Retina (tissue), 1 donor: Measurements from ENCODE around the gene C14orf180.

Experiments
- DNase-seq: peaks from one replicate; pipeline ENCODE4 v3.0.0-alpha.2; 2016

C14orf180 gene

DNA sequence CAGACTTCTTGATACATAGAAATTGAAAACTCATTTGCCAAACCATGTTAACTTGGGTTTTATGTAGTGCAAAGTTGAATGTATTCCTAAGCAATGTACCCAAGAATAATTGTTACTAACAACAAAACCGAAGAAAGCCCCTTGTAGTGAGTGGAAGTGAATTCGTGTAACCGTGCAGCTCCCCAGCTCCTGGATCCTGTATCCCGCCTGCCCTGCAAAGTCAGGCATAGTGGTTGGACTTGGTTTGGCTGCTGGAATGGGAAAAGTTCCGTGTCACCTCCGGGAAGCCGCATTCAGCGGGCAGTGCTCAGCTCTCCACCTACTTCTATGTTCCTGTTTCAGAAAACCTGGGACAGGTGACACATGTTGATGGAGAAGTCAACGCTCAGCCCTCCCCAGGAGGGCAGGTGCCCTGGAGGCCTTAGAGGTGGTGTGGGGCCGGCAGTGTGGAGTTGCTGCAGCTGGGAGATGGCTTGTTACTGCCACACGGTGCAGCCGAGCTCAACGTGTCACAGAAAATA is 29.2 kb upstream of the C14orf180 start:
- no peak for DNase-seq

DNA sequence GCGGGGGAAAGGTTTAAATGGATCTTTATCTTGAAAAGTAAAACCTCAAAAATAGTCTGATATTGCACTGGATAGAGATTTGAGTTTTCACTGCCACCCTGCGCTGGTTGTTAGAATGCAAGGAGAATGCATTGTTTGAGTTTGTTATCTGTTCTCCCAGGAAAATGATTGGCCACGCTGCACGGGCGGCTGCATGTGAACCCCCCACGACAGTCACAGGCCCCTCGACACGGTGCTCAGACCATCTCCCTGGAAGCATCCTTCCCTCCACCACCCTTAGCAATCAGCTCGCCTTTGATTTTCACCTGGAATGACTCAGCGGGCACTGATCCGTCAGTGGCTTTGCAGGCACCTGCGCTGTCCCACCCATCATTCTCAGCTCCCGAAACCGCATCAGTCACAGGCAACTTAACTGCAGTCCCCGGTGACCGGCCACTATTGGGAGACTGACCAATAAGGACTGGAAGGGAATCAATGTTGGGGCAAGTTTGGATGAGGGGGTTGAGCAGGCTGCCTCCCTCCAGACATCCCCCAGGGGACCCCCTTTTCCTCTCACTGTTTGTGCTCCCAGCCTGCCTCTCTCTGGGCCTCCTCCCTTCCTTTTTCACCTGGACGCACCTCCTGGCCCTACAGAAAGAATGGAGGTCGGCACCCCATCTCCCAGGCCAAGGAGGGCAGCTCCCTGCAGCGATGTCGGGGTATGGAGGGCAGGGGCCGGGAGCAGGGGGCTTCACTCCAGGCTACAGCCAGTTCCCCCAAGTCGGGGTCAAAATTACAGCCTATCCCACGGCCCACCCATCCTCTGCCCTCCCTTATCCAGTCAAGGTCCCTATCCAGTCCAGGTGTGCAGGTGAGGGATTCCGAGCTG is 28.5 kb upstream of the C14orf180 start:
- no peak for DNase-seq

DNA sequence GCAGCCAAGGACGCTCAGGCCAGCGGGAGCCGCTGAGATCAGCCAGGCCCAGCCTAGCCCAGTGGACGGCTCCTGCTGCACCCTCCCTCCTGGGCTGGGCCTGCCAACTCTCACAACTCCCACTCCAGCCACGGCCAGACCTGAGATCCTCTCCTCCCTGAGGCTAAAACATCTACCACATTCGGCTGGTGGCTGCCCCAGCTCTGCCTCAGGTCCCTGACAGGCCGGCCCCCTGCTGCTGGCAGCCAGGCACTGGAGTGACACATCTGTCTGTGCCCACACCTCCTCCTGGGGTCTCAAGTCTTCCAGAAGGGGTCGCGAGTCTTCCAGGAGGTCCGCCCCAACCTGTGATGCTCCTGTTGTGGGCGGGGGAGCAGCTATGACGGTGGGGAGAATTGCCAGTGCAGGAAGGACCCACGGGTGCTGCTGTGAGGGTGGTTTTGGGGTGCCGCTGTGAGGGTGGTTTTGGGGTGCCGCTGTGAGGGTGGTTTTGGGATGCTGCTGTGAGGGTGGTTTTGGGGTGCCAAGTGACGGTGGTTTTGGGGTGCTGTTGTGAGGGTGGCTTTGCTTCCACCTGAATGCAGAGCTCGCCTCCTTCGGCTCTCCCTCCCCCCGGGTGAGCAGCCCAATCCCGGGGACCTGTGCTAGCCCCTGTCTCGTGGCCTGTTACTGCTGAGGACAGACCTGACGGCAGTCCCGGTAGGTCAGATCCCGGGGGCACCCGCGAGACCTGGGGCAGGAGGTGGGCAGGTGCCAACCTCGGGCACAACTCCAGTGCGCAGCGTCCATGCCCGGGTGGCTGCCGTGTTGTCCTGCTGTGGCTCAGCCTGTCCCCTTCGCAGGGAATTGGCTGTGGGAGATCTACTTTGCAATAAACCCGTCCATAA is 27.5 kb upstream of the C14orf180 start:
- DNase-seq: peak; percentile 5

DNA sequence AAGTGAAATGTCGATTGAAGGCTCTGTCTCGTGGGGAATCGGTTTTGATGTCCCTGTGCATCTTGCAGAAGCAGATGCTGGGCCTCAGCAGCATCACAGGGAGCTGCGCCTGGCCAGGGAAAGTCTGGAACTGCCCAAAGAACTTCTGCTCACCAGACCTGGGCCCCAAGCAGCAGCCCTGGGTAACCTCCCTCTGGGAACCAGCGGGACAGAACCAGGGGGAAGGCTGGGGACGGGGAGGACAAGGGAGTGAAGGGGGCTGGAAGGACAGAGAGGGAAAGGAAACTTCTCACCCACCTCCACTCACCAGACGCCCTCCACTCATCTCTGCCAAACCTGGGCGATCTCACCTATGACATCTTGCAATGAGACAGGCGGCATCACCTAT is 26.8 kb upstream of the C14orf180 start:
- DNase-seq: no peak

DNA sequence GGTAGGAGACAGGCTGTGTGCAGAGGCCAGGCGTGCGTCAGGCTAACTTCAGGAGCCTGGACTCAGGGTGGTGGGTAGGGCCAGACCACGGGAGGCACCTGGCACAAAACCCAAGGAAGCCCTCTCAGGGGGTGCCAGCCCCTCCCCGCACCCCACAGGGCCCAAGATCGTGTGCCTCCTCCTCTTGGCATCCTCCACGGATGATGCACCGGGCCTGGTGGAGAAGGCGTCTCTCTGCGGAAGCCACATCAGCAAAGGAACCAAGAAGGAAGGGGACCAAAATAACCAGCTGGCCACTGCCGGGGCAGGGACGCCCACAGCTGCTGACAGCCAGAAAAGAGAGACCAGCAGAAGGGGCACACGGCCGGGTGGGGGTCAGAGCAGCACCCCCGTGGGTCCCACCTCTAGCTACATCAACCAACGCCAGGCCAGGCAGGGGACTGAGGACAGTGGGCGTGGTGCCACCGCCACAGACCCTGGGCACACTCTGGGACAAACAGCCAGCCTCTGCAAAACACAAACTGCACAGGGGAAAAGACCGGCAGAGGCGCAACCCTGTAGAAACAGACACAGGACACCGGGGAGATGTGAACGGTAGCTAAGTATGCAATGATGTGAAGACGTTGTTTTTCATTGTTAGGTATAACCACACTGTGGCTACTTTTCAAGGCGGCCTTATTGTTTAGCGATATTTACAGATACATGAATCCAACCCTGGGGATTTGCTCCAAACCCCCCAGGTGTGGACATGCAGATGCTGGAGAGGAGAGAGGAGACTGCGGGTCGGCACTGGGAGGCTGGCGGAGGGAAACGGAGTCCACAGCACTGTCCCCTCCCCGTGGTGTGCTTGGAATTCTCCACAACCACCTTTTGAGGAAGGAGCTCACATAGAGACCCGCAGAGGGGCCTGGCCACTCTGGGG is 26.1 kb upstream of the C14orf180 start:
- peak; percentile 13 for DNase-seq

DNA sequence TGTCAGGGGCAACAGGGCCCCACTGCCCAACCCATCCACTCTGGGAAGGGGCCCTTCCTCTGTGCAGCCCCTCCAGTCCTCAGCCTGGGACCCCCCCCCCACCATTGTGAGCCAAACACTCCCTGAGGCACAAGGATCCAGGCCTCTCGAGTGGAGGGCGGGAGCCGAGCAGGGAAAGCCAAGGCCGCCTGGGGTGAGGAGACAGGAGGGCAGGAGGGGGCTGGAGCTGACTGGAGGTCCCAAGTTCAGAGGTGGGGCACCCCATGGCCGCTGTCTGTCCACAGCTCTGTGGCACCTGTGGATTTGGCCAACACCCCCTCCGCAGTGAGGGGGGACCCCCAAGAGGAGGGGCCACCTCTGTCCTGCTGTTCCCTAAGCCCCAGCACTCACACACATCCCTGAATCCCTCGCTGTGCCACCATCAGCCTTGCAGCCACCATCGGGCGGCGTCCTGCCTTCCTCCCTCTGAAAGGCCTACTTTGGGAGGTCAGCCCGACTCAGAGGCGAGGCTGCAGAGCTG is 25.4 kb upstream of the C14orf180 start:
- peak; percentile 36 for DNase-seq

DNA sequence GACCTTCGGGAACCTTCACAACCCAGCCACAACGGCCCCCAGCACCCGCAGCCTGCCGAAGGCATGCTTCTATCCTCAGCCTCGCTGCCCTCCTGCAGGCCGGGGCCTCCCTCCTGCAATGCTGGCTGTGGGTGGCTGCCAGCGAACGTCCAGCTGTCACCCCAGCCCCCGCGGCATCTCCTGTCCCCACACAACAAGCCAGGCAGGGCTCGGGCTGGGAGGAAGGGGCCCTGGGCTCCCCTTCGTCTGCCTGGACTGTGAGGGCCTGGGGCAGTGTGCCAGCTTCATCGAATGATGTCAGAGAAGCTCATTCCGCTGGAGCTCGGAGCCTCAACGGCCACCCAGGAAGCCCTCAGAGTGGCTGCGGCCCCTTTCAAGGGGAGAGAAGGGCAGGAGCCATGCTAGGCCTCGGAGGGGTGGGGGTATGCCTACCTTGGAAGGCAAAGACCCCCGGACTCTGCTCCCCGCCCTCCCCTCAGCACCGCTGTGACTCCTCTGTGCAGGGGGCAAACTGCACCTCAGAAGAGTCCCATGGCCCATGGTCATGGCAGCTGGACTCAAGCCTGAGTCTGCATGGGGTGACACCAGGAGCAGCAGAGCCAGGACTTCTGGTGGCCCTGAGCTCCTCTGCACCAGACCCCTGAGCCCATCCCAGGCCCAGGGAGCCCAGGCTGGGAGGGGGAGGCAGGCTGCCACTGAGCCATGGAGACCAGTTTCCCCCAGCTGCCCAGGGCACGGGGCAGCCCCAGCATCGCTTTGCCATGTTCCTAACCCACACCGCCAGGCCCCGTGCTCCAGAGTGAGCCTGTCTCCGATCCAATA is 24.7 kb upstream of the C14orf180 start:
- DNase-seq: peak; percentile 67

DNA sequence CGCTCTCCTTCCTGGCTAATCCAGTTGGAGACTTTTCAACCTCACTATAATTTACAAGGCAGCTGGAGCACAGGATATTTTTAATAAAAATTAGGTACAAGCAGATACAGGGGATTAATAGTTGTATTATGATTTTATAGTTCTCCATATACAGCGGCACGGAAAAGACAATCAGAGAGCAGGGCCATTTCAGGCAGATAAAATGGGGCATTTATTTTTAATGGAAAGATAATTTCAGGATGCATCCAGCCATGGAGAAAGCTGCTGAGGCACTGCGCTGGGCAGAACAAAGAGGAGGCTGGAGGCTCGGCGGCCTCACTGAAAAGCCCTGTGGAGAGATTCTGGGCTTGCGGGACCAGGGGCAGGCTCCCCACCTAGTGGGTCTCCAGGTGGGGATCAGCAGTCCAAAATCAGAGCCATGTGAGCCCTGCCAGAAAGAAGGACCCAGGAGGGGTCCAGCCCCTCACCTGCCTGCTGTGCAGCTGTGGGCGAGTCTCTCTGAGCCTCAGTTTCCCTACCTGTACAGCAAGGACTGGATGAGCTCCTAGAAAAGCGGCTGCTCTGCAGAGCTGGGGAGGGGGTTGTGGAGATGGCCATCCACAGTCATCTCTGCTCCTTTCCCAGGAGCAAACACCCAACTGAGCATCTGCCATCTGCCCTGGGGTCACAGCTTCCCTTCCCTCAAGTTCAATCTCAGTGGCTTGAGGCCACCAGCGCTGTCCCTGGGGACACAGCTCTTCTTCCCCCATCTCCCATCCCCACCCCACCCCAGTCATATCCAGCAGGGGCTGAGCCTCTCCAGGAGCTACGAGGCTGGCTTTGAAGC is 23.9 kb upstream of the C14orf180 start:
- peak; percentile 58 for DNase-seq

DNA sequence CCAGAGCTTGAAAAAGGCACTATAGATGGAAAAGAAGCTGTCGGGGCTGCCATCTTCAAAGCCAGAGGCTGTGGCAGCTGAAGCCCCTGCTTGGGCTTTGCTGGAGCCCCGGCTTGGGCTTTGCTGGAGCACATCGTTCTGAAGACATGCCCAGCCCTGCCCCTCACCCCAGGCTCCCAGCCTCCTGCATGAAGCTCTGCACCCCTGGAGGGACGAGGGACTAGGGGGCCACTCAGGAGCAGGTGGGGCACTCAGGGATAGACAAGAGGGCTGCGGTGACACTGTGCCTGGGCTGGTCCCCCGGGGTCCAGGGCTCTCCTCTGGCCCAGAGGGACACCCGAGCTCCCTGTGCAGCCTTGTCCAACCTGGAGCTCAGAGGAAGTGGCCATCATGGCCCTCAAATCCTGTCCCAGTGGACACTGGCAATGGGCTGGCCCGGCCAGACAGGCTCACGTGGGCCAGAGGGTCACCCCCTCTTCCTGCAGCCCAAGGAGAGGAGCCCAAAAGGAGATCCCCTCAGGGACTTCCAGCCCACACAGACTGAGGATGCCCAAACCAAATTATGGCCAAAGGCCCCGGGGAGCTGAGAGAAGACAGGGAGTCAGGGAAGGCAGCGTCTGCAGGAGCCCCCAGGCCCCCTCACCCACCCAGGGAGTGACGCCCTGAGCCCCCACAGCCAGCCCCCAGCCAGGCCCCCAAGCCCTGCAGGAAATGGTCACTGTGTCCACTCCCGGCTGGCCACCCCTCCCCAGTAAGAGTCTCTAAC is 23.1 kb upstream of the C14orf180 start:
- DNase-seq: peak; percentile 24

DNA sequence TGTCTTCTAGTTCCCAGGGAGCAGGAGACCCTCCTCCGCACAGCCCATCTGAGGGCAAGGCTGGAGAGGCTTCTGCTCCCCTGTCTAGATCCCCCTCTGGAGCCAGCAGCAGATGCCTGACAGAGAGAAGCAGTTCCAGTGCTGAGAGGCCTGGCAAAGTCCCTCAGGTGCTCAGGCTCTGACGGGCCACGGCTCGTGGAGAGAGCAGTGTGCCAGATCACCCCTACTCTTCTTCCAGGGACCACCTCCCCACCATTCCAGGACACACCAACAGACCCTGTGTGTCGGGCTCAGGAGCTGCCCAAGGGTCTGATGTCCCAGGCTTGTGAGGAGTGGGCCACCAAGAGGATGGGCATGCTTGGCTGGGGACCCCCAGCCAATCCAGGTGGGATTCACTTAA is 22.5 kb upstream of the C14orf180 start:
- DNase-seq: peak; percentile 3

DNA sequence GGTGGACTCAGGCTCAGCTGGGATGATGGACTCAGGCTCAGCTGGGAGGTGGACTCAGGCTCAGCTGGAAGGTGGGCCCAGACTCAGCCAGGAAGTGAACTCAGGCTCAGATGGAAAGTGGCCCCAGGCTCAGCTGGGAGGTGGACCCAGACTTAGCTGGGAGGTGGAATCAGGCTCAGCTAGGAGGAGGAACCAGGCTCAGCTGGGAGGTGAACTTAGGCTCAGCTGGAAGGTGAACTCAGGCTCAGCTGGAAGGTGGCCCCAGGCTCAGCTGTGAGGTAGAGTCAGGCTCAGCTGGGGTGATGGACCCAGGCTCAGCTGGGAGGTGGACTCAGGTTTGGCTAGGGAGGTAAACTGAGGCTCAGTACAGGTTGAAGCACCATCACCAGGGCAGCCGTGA is 21.8 kb upstream of the C14orf180 start:
- DNase-seq: no peak

DNA sequence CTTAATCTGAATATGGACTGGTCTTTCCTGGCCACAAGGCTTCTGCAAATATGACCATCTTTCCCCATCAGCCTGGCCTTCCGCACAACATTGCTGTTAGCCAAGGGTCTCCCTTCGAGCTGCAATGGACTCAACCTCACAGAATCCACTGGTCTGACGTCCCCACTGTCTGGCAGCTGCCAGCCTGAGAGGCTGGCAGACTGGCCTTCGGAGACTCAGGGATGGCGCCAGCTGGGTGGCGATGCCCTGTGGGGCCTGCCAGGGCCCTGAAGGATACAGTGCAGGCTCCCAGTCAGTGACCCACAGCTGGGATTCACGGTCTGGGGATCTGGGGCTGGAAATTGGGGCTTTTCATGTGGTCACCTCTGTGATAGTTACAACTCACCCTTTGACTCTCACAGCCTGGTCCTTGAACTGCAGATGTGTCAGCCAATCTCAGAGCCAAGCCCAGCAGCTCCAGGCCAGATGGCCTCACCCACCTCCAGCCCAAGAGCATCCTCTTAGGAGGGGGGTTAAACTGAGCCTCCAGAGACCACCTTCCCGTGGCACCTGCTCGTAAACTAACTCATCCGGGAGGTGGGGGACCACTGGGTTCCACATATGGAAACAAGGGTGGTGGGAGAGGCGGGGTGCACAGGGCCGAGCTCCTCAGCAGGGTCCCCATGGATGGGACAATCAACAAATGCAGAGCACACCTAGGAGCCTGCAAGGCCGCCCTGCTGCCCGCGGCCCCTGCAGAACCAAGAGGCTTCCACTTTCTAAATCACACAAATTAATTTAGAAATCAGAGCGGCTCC is 21.1 kb upstream of the C14orf180 start:
- peak; percentile 7 for DNase-seq

DNA sequence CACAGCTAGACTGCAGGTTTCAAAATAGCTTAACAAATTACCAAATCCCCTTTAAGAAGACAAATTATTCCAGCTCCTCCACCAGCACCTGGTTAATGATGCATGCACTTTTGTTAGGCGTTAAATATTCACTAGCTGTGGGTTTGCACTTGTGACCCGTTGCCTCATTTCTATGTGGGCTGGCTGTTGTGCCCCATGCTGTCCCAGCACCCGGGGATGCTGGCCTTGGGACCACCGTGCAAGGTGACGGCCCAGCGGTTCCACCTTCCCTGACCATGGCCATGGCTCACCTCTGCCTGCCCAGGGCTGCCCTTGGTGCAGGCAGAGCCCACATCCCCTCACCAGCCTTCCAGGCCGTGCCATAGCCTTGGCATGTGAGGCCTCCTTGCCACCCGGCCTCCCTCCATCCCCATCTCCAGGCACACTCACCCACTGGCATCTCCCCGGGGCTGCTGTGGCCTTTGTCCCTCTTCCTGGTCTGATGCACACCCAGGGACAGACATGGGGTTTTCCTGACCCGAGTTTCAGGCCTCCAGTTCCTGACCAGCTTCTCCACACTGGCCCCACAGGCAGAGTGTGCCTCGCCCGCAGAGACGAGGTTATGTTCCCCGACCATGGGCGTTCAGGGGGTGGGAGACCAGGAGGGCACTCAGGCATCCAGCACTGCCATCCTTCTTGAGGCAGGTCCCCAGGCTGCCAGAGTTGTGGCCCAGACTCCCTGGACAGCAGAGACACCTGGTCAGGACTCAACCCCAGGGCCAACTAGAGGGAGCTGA is 20.3 kb upstream of the C14orf180 start:
- peak; percentile 23 for DNase-seq

DNA sequence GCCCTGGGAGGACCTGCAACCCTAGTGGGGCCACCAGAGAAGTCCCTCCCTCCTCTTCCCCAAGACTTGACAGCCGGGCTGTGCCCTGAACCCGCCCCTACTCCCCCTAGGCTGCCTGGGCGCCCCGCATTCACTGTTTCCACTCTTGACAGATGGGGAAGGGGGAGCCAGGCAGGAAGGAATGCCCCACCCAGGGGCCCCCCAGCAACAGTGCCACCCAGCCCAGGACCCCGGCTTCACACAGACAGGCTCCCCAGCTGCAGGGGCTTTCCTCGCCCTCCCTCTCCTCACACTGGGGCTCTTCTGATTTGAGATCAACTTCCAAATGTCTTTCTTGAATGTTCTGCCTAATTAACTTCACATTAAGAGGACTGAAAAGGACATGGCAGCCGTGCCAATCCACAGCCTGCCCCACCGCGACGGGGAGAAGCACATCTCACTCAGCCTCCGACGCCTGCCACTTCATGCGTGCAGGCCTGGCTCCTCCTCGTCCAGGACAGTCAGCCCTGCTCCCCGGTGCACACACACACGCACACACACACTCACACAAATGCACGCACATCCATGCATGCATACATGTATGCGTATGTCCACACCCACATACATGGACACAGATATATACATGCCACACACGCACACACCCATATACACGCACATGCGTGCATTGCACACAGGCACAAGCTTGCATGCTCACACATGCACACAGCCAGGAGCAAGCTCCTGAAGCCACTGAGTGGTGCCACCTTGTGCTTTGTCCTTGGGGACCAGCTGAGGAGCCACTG is 19.6 kb upstream of the C14orf180 start:
- peak; percentile 61 for DNase-seq

DNA sequence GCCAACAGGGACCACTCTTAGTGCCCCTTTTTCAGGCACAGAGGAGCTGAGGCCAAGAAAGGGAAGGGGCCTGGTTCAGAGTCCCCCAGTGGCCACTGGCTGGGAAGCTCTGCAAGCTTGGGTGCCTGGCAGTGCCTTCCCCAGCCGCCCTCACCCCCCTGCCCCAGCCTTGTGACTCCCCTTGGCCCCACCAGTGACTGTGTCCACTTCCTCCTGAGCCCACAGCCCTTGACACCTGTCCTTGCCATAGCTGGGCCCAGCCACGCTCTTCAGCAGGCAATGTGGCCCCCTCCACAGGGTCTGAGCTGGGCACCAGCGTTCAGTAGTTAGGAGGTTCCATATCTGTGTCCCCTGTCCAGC is 19.0 kb upstream of the C14orf180 start:
- DNase-seq: no peak

DNA sequence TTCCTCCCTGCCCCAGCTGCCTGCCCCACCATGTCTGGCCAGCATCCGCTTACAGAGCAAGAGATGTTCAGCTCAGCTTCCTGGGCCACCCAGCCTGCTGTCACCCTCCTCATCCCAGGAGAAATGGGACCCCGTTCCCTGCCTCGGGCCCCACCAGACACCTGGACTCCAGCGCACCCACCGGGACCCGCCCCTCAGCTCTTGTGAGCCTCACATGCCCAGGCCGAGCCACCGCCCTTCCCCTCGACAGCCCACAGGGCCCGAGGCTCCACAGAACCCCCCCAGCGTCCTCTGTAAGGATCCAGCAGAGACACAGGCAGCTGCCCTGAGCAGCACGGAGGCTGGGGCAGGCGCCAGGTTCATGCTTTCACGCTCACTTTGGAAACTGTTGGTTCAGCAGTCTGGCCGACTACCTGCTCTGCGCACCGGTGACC is 18.4 kb upstream of the C14orf180 start:
- peak; percentile 39 for DNase-seq
